Left colon (tissue), 2 donors: ENCODE data around the gene ABHD16A. TPM values are rescaled to one million over a fixed set of nuclear protein-coding genes. Genes with fewer than 3 reads are reported as not detected.
A peak's percentile ranks its signal among the peaks of the same experiment; 100 is the strongest.

Experiments
- ATAC-seq: fragments of 200-7000 bp; cut with Tn5 transposase; one replicate; pipeline ENCODE4 v1.9.1; 2020; ENCODE audit warnings: mild to moderate bottlenecking, moderate library complexity
- DNase-seq, 2 donors: peaks; one replicate each; pipeline ENCODE4 v3.0.0-alpha.2; 2020
- intact Hi-C, 2 donors: fragments of 100-400 bp; cut with DNase I in 1 of 2; cut with micrococcal nuclease in 1 of 2; formaldehyde crosslinking; loops; one replicate each; pipeline versions ENCODE4 v1.11.2 to v1.14.0; 2022; cut with DNase I, micrococcal nuclease
- total RNA-seq, 2 donors: library from RNA; stranded (reverse); fragmentation: NEBNext Ultra II Directional; extraction: Animal tissue kit (Norgen Biotek cat#: 25700); gene quantifications; one replicate each; pipeline ENCODE4 v1.2.1, GENCODE V29; 2021
- donor health status: DM: no; HTN: no; CAD: no.
- donor health status: DM: yes; HTN: yes; CAD: no.

The ABHD16A gene
- total RNA-seq, 2 donors from 2014 or later, result 51.5 to 53.9 TPM

DNA sequence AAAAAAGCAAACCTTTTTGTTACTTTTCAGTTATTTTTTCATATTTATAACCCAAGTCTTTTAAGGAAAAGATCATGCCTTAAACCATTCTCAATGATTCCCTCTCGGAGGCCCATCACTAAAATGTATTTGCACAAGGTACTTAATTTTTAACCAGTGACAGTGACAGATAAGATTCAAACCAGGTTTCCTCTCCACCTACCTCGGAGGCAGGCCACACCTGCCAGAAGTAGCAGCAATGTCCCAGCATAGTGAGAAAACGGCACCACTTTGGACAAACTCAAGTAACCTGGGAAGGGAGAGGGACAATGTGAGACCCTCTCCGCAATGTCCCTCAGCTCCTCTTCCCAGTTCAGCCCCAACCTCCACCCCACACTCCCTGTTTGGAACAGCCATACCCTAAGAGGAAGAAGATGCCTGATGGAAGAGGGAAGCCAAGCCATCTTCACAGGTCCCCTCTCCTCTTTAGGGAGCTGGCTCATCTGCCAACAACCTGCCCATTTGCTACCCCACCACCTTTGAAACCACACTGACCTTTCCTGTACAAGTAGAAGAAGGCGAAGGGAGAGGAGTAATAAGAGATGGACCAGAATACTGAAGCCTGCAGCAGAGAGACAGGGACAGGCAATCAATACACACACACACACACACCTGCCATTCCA, 2.3 kb downstream of the ABHD16A start:
- ATAC-seq (no peak), DNase-seq (no peak)
- intact Hi-C loops, result no loop called here

DNA sequence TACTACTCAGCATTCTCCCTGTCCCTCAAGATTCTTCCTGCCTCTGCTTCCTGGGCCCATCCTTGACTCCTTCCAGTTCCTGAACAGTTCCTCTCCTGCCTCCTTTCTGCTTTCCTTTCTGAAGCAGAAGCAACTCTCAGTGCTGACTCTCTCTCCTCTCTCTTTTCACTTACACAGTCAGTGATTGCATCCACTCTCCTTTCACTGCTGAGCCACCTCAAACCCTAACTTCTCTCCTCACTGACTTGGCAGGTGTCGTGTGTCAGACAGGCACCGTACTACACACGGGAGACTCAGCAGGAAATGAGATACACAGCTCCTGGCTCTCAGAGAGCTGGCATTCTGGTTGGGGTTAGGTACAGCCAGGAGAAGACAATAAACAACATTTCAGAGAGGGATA, 5.6 kb downstream of the ABHD16A start:
- DNase-seq (no peak), ATAC-seq (no peak)
- intact Hi-C loops, result no loop called here

DNA sequence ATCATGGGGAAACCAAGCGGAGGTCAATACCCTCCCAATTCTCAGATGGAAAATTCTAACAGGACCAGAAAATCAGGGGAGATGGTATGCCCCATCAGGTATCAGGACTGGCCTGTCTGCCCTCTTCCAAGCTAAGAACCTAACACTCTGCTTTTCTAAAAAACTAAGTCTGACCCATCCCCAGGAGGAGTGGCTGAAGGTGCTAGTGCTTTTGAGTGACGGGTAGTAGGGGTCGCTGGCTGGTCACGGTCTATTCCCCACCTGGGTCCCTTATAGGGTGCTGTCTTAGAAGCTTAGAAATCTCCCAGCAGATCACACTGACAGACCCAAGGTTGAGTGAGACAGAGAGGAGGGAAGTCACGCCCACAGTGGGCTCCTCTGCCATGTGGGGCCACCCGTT, 9.6 kb downstream of the ABHD16A start:
- ATAC-seq, result no peak
- no peak for DNase-seq
- intact Hi-C loops, result no loop called here

DNA sequence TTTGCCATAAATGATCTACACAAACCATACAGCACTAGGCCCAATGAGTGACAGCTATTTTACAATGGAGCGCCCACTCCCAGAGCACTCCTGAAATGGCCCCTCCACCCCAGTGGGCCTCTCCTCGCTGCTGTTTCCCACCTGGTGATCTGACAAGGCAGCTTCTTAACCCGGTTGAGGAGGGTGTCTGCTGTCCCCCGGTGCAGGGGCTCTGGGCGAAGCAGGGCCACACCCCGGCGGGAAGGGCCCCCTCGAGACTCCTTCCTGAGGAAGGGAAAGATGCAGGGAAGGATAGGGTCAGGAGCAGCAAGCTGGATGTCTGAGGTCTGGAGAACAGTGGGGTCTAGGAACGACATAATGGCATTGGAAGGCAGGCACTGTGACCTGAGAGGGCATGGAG, 10.2 kb downstream of the ABHD16A start:
- intact Hi-C loops, result no loop called here
- no peak for DNase-seq
- no peak for ATAC-seq

DNA sequence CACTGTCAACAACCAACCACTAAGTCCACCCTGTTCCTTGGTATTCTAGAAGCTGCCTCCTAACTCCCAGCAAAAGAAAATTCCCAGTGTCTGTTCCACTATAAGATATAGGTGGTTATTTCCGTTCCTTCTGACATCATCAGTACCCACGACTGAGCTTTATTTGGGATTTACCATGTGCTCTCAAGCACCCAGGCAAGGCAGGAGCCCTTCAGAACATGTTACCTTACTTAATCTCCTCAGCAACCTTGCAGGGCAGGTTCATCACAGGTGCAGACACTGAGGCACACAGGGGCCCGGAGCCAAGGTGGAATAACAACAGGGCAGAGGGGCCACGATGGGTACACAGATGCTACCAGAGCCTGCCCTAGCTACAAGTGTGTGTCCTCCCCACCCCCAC, 10.8 kb downstream of the ABHD16A start:
- intact Hi-C loops, result no loop called here
- no peak for ATAC-seq
- no peak for DNase-seq

DNA sequence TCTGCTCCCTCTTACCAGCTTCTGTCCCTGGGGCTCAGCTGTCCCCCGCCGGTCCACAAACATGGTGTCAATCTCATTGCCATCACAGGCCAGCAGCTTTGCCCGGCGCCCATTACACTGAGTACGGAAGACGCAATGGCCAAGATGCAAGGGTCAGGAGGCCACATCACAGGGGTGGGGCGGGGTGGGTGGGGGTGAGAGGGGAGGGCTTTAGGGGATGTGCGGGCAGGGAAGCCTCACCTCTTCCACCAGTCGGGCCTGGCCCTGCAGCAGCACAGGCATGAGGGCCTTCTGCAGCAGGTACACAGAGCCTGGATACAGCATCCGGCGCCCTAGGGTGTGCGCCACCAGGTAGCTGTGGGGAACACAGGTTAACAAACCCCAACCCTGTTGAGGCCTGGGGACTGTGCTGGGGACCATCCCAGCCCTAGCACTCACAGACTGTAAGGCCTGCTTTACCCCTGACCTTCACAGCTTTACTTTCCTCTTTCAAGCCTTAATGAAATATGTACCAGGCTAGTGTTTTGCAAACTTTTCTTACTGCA, 11.5 kb downstream of the ABHD16A start:
- intact Hi-C loops, result no loop called here
- DNase-seq (no peak), ATAC-seq (no peak)

DNA sequence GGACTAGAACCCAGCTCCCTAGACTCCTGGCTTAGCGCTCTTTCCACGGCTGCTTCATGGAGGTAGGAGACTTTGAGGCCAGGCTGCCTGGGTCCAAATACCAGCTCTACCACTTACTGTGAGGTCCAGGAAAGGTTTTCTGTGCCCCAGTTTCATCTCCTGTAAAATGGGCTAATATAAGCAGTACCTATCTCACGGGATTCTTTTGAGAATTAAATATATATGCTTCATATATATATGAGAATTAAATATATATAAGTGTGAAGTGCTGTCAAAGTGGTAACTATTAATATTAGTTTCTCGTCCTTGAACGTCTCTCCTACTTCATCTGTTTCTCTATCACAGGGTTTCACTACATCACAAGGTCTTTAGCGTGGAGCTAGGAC, 12.1 kb downstream of the ABHD16A start:
- ATAC-seq, result no peak
- intact Hi-C loops, result no loop called here
- DNase-seq, result no peak

GRCh38 chr6:31690231-31691077, 12.7 kb downstream of the ABHD16A start:
- intact Hi-C loops, result no loop called here
- ATAC-seq (peak; percentile 90), DNase-seq (peak in 1 of 2 donors; percentile 57)

DNA sequence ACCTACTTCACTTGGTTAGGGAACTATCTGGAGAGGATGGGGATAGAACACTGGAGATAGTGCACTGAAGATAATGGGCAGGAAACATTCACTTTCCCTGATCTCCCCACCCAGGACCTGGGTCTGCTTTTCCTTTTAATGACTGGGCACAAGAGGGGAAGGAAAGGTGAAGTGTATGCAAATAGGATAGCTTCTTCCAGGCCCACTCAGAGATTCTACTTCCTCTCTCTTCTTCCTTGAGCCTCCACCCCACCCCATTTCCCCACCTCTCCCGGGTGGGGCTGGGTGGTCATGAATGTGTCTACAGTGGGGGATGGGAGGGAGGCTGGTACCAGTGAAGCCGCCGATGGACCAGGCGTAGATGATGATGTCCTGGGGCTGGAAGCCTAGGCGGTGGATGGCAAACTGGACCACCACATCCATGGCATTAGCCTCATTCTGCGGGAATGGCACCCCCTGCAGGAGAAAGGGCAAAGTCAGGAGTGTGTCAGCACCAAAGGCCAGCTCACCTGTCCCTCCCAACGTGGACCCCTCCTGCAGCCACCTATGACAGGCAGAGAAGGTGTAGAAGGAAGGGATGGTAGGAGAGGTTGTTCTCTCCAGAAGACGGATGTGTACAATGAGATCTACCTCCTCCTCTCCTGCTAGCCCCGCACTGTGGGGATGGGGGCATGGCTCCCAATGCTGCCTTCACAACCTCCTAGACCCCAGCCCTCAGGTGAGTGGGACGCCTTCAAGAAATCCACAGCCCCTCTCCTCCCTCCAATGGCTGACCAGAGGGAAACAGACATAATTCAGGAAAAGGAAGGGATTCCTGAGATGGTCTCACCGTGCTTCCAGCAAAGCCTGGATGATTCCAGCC, 13.6 kb downstream of the ABHD16A start:
- no peak for DNase-seq
- no peak for ATAC-seq
- intact Hi-C loops, result no loop called here

GRCh38 chr6:31687860-31688693, 15.0 kb downstream of the ABHD16A start:
- no peak for DNase-seq
- ATAC-seq, result no peak
- intact Hi-C loops, result no loop called here

- DNase-seq (no peak), ATAC-seq (no peak)
- intact Hi-C loops, result no loop called here
These were observed 15.8 kb downstream of the ABHD16A start for GRCh38 chr6:31687321-31687720.

DNA sequence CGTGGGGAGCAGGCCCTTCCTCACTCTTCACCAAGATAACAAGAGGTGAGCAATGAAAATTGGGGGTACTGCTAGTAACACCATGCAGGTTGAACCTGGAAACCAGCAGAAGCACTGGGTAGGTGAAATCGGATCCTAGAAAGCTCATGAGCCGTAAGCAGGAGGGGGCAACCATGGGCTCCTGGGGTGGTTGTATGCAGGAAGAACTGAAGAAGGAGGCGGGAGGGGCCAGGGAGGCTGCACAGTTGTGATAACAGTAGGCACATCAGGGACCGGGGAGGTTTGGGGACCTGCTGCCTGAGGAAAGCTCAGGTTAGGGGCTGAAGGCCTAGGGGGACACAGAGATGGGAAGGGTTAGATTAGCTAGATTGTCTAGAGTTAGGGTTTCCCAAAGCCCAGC, 16.6 kb downstream of the ABHD16A start:
- ATAC-seq, result no peak
- intact Hi-C loops, result no loop called here
- no peak for DNase-seq

GRCh38 chr6:31683591-31683990, 19.5 kb downstream of the ABHD16A start:
- intact Hi-C loops, result loop anchor here in 1 of 2 donors (5.0 kb wide), 1 partner anchor 84 kb away; no protein-coding TSS in a partner anchor
- no peak for DNase-seq

DNA sequence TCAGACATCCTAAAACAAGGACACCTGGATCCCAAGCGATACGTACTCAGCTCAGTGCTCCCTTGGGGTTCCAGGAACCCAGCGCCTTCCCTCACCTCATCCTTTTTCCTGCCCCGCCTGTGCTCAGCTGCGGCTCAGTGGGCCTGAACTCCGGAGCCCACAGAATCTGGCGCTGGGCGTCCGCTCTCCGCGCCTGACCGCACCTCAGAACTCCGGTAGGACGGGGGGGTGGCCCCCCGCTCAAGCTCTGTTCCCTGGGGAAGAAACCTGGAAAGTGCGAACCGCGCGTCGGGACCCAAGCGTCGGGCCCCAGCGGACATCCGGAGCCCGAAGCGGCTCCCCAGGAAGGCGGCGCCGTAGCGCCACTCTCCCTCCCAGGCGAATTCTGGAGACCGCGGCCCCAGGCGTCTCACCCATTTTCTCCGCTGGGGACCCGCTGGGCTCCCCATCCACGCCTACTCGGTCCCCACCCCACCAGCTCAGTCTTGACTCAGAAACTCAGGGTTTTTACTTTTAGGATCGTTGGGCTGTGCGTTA, 21.9 kb downstream of the ABHD16A start:
- ATAC-seq (peak; percentile 52), DNase-seq (peak in 1 of 2 donors; percentile 66)
- intact Hi-C loops, result loop anchor here in 1 of 2 donors (5.0 kb wide), 1 partner anchor 86 kb away; no protein-coding TSS in a partner anchor

More at GRCh38 chr6:31683591-31683990, 19.5 kb downstream of the ABHD16A start:
- ATAC-seq, result no peak

DNA sequence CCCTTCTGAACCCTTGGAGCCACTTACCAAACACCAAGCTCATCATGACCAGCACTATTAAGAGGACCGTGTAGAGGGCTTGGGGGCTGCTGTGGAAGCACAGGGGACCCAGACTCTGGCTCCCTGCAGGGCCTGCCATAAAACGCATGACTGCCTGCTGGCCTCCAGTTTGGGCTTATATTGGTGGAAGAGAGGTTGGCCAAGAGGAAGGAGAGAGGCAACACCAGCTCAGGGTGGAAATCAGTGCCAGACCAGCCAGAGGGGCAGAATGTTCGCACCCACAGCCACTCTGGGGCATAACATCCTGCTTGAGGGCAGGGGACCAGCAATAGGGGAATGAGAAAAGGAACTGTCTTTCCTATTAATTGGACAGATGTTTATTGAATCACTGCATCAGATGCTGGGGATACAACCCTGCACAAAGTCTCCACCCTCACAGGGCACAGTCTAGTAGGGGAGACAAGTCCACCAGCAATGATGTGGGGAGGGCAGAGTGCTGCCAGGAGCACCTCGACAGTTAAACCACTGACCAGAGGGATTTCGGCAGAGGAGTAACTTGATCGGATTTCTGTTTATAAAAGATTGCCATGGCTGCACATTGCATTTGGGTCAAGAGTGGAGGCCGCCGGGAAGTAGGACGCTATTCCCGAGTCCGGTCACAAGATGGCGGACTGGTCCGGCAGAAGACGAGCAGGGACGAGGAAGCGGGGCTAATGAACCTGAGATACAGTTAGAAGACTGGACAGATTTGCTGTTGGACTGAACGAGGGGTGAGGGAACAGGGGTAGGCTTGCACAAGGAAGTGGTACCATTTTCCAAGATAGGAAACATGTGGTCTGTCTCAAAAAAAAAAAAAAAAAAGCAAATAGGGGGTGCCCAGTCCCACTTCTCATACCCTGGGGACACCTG, 22.6 kb downstream of the ABHD16A start, which contains the start of gene LY6G5C:
LY6G5C (minus strand) TSS at position 842 of the 909 bp plus-strand sequence; CDS start at position 148, 694 bp downstream.
- peak; percentile 85 to 86 for DNase-seq
- ATAC-seq, result peak; percentile 78
- intact Hi-C loops, result loop anchor here in 1 of 2 donors (5.0 kb wide), 1 partner anchor 87 kb away; no protein-coding TSS in a partner anchor

DNA sequence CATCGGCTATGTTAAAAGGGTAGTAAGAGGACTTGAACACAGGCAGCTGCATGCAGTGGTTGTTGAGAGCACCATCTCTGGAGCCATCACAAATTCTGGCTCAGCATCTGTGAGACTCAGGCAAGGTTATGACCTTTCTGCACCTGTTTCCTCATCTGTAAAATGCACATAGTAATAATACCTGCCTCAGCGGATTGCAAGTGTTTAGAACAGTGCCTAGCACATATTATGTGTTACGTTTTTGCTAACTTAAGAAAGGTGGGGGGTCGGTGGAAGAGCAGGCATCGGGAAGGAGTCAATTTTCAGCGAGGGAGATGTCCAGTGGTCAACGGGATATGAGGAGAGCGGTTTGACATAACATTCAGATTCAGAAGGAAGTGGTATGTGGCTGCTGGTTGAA, 25.2 kb downstream of the ABHD16A start:
- DNase-seq, result no peak
- intact Hi-C loops, result no loop called here

DNA sequence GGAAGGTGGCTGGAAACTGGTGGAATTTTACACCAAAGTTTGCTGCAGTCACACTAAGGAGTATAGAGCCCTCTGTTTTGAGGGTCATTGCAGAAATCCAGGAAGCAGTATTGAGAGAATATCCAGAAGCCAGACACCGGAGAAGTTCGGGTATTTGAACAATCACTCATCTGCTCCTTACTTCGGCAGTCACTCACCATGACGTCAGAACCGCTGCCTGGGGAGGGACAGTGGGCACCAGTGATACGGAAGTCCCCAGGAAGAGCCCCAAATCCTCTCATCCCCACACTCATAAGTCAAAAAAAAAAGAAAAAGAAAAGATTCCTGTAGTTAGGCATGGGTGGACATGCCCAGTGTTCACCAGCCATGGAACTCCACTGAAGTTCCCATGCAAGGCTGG, 26.2 kb downstream of the ABHD16A start:
- ATAC-seq (no peak), DNase-seq (no peak)
- intact Hi-C loops, result no loop called here

More for the DNA sequence above, 25.2 kb downstream of the ABHD16A start:
- no peak for ATAC-seq
